ENCODE measurements around the gene MSH3.

The MSH3 gene

DNA sequence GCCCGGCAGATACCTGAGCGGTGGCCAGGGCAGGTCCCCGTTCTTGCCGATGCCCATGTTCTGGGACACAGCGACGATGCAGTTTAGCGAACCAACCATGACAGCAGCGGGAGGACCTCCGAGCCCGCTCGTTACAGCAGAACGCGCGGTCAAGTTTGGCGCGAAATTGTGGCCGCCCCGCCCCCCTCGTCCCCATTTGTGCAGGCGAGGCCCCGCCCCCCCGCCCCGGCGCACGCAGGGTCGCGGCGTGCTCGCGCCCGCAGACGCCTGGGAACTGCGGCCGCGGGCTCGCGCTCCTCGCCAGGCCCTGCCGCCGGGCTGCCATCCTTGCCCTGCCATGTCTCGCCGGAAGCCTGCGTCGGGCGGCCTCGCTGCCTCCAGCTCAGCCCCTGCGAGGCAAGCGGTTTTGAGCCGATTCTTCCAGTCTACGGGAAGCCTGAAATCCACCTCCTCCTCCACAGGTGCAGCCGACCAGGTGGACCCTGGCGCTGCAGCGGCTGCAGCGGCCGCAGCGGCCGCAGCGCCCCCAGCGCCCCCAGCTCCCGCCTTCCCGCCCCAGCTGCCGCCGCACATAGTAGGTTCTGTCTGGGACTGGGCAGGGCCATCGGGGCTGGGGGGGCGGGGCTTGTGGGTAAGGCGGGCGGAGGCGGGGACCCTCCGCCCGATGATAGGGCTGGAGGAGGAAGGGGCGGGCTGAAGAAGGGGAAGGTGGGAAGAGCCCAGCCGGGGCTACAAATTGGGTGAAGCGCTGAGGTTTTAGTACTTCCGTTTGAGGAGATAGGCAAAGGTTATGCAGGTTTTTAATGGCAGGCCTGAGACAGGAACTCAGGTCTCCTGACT lies at the start of gene MSH3, which contains the start of gene DHFR:
TSS of gene MSH3 (plus strand) at position 262 of the 840 bp plus-strand sequence. CDS start at position 338, 76 bp downstream.
TSS of gene DHFR (minus strand) at position 593 of the 840 bp plus-strand sequence. CDS start at position 99, 494 bp downstream.
- DNase-seq (ENCODE audit: extremely low read depth, low read depth), result peak; percentile 59
- TF ChIP-seq, protein P1, sequence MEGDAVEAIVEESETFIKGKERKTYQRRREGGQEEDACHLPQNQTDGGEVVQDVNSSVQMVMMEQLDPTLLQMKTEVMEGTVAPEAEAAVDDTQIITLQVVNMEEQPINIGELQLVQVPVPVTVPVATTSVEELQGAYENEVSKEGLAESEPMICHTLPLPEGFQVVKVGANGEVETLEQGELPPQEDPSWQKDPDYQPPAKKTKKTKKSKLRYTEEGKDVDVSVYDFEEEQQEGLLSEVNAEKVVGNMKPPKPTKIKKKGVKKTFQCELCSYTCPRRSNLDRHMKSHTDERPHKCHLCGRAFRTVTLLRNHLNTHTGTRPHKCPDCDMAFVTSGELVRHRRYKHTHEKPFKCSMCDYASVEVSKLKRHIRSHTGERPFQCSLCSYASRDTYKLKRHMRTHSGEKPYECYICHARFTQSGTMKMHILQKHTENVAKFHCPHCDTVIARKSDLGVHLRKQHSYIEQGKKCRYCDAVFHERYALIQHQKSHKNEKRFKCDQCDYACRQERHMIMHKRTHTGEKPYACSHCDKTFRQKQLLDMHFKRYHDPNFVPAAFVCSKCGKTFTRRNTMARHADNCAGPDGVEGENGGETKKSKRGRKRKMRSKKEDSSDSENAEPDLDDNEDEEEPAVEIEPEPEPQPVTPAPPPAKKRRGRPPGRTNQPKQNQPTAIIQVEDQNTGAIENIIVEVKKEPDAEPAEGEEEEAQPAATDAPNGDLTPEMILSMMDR (IDR thresholded peaks at IDR 0.05; ENCODE audit: low read depth, low read length), result no peak

DNA sequence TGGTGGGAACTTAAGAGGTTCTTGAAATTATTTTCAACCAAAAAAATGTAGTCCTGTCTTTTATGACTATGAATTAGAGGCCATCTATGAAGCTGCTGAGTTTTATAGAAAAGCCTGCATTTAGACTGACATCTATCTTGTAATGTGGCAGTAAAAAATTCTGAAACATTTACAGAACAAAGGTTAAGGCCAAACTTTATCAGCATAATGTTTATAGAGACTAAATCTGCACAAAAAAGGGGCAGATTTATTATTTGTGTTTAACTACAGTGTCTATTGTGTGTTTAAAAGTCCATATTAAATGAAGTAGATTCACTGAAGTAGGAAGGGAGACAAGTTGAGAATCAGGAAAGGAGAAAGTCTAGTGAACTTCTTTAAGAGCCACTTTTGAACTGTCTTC lies 47.1 kb upstream of the MSH3 start:
- TF ChIP-seq, protein P1 (IDR thresholded peaks at IDR 0.05; ENCODE audit: low read depth, low read length), result no peak
- no peak for DNase-seq (ENCODE audit: extremely low read depth, low read depth)

DNA sequence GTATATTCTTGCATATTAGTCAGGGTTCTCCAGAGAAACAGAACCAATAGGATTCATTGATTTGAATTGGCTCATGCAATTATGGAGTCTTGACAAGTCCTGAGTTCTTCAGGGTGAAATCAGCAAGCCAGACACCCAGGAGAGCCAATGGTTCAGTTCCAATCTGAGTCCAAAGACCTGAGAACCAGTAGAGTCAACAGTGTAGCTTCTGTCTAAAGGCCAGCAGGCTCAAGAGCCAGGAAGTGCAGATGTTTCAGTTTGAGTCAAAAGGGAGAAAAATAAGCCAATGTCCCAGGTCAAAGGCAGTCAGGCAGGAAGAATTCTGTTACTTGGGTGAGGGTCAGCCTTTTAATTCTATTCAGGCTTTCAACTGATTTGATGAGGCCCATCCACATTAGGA lies 46.6 kb upstream of the MSH3 start:
- TF ChIP-seq, protein P1 (IDR thresholded peaks at IDR 0.05; ENCODE audit: low read depth, low read length), result no peak
- DNase-seq (ENCODE audit: extremely low read depth, low read depth), result no peak

DNA sequence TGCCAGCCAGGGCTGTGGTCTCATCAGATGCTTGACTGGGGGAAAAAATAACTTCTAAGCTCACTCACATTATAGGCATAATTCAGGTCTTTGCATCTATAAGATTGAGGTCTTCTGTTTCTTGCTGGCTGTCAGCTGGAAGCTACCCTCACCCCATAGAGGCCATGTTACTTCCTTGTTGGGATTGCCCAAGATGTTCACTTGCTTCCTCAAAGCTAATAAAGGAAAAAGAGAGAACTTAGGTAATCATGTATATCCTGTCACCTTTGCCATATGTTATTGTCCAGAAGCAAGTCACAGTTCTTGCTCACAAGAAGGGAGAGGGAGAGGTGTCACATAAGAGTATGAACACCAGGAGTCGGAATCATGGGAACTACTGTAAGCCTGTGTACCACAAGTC lies 45.7 kb upstream of the MSH3 start:
- TF ChIP-seq, protein P1 (IDR thresholded peaks at IDR 0.05; ENCODE audit: low read depth, low read length), result no peak
- no peak for DNase-seq (ENCODE audit: extremely low read depth, low read depth)

DNA sequence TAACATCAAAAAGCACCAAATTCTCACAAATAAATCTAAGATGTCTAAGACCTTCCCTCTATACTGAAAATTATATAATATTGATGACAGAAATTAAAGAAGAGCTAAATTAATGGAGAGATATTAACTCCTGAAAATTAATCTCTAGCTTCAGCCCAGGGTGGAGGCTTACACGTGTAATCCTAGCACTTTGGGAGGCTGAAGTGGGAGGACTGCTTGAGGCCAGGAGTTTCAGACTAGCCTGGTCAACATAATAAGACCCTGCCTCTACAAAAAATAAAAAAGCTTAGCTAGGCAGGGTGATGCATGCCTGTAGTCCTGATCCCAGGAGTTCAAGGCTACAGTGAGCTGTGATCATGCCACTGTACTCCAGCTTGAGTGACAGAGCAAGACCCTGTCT lies 44.8 kb upstream of the MSH3 start:
- no peak for DNase-seq (ENCODE audit: extremely low read depth, low read depth)
- TF ChIP-seq, protein P1 (IDR thresholded peaks at IDR 0.05; ENCODE audit: low read depth, low read length), result no peak

DNA sequence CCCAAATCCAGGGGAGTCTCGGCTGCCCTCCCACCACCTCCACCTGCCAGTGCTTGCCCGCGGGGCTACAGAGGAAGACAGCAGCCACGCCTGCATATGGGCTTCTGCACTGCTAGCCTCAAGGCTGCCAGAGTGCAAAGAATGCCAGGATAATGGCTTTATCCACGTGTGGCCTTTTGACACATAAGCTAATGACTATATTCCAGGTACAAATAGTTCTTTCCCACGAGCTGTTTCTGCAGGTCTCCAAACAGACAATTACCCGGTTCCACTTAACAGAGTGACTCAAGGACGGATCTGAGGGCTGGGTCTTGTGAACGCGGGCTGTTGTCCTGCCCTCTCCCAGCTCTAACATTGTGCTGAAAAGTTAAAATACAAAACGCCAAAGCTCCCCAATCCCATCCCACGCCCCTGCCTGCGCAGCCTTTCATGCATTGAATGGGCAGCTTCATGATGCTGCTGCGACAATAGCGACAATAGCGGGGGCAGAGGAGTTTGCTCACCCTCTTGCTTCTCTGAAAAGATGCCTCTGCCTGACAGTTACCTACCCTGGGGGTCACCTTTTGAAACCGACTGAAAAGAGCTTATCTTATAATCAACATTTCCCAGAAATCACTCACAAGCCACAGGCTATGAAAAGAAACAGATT lies 39.1 kb upstream of the MSH3 start:
- no peak for DNase-seq (ENCODE audit: extremely low read depth, low read depth)
- TF ChIP-seq, protein P1 (IDR thresholded peaks at IDR 0.05; ENCODE audit: low read depth, low read length), result no peak

DNA sequence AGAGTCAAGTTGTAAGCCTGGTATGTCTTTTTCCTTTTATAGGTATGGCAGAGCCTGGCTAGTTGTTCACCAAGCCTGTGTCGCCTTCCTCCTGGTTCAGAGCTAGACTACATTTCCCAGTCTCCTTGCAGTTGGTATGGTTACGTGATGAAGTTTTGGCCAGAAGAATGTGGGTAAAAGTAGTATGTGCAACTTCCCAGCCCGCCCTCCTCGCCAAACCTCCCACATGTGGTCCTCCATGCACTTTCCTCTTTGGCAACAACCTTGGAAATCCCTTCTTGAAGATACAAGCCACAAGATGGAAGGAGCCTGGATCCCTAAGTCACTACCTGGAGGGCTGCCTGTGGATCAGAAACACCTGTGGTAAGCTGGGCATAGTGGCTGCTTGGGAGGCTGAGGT lies 36.0 kb upstream of the MSH3 start:
- TF ChIP-seq, protein P1 (IDR thresholded peaks at IDR 0.05; ENCODE audit: low read depth, low read length), result no peak
- DNase-seq (ENCODE audit: extremely low read depth, low read depth), result no peak

Measured in AG09319 (cell line).